PC-3 (cell line): ENCODE data around the gene C2CD4A.

Experiments
- EZH2 ChIP-seq: fragments of 300-600 bp; sonication (generic); IDR thresholded peaks from one replicate; pipeline ENCODE4 v1.6.1; 2017; ENCODE audit warnings: antibody characterized with exemption, mild to moderate bottlenecking, low read length; ENCODE audit not compliant: unreplicated experiment
- TF ChIP-seq, protein P1 (sequence below): fragments of 300-600 bp; sonication (generic); conservative IDR thresholded peaks from 2 replicates; pipeline ENCODE4 v1.5.1; 2017; ENCODE audit warnings: antibody characterized with exemption, low read depth, mild to moderate bottlenecking, low read length

DNA sequence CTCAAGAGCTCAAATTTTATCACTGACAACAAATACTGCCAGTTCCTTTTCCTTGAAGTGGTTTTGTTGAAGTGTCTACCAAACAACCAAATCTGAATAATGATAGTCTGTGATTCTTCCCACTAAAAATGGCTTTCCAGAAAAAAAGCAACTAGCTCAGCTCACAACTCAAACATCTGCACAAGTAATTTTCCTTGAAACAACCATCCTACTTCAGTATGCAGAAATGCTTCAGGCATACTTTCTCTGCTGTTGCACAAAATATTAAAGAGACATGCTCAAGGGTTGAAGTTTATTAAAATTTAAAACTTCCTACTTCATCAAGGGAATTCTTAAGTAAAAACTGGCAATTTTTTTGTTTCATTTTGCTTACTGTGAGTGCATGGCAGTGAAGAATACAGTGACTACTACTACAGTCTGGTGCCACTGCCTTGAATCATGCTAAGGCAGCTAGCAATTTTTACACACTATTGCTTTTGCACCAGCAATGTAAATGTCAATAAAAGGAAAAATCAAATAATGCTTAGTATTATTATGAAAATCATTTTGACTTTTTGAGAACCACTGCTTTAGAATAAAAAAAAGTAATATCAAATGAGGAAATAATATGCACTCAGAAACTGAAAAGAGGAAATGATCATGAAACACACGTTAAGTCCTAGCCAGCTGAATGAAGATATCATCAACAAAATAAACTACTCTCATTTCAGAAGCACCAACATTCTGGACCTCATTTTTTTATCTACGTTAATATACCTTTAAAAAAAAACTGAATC lies 40.1 kb upstream of the C2CD4A start:
- TF ChIP-seq, protein P1, sequence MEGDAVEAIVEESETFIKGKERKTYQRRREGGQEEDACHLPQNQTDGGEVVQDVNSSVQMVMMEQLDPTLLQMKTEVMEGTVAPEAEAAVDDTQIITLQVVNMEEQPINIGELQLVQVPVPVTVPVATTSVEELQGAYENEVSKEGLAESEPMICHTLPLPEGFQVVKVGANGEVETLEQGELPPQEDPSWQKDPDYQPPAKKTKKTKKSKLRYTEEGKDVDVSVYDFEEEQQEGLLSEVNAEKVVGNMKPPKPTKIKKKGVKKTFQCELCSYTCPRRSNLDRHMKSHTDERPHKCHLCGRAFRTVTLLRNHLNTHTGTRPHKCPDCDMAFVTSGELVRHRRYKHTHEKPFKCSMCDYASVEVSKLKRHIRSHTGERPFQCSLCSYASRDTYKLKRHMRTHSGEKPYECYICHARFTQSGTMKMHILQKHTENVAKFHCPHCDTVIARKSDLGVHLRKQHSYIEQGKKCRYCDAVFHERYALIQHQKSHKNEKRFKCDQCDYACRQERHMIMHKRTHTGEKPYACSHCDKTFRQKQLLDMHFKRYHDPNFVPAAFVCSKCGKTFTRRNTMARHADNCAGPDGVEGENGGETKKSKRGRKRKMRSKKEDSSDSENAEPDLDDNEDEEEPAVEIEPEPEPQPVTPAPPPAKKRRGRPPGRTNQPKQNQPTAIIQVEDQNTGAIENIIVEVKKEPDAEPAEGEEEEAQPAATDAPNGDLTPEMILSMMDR = no peak
- TF ChIP-seq EZH2 = no peak
